HepG2 (cell line): ENCODE data around the gene PHKG2. TPM values are rescaled to one million over a fixed set of nuclear protein-coding genes. Genes with fewer than 3 reads are reported as not detected.

ENCODE experiments used
- HNRNPK ChIP-seq: fragments of 200-400 bp; formaldehyde crosslinking; IDR thresholded peaks from 2 replicates; pipeline ENCODE4 v1.6.1; 2018; ENCODE audit warnings: low read length, low read depth, moderate library complexity, mild to moderate bottlenecking; ENCODE audit not compliant: poor library complexity, severe bottlenecking
- HNRNPUL1 ChIP-seq: fragments of 200-400 bp; formaldehyde crosslinking; IDR thresholded peaks from 2 replicates; pipeline ENCODE4 v1.6.1; 2017; ENCODE audit warnings: low read depth, mild to moderate bottlenecking, low read length, moderate library complexity
- IRF2 ChIP-seq: IDR thresholded peaks from 2 replicates; pipeline ENCODE4 v1.6.1; 2018; ENCODE audit warnings: missing genetic modification reagents, missing compliant biosample characterization
- KLF11 ChIP-seq: IDR thresholded peaks from 2 replicates; pipeline ENCODE4 v1.6.1; 2016; ENCODE audit warnings: missing compliant biosample characterization
- RXRB ChIP-seq: IDR thresholded peaks from 2 replicates; pipeline ENCODE4 v1.6.1; 2016; ENCODE audit warnings: borderline replicate concordance, missing genetic modification reagents, missing compliant biosample characterization
- SETDB1 ChIP-seq: sonication (generic); formaldehyde crosslinking; IDR thresholded peaks from 2 replicates; pipeline ENCODE4 v1.5.1; 2020; ENCODE audit warnings: missing genetic modification reagents, mild to moderate bottlenecking, borderline replicate concordance
- ZFP36 ChIP-seq: fragments of 150-350 bp; IDR thresholded peaks from 2 replicates; pipeline ENCODE4 v1.6.1; 2018; ENCODE audit warnings: borderline replicate concordance, low read length, low read depth; ENCODE audit not compliant: partially characterized antibody
- ZNF12 ChIP-seq: sonication (generic); formaldehyde crosslinking; IDR thresholded peaks from 2 replicates; pipeline ENCODE4 v1.5.0; 2020; ENCODE audit warnings: missing genetic modification reagents
- polyA plus RNA-seq, 8 experiments: library from polyadenylated mRNA; depleted of rRNA in 3 of 8; stranded (reverse) in 7 of 8; unstranded in 1 of 8; fragments of >200 nt; fragmentation: Illumina TruSeq in 4 of 8; extraction: Trizol in 4 of 8; gene quantifications; 2 replicates each; pipeline versions ENCODE4 v1.2.1 to v1.2.3, GENCODE V29; 2011 to 2016; ENCODE audit warnings: low read depth in 4 of 8, missing spikeins in 1 of 8, mixed read lengths in 1 of 8; ENCODE audit not compliant: insufficient read depth in 1 of 8
- total RNA-seq, 5 experiments: library from RNA; depleted of rRNA; stranded (reverse); fragments of >200 nt; fragmentation: Illumina TruSeq; extraction: Trizol; gene quantifications; 2 replicates each; pipeline ENCODE4 v1.2.3, GENCODE V29; 2016; ENCODE audit warnings: low read depth in 1 of 5
- TF ChIP-seq, protein P1 (sequence below): sonication (generic); formaldehyde crosslinking; IDR thresholded peaks from 2 replicates; pipeline ENCODE4 v1.4.0; 2020; ENCODE audit warnings: mild to moderate bottlenecking, missing genetic modification reagents
- TF ChIP-seq, protein P2 (sequence below): sonication (generic); formaldehyde crosslinking; IDR thresholded peaks from 2 replicates; pipeline ENCODE4 v1.5.0; 2020; ENCODE audit warnings: mild to moderate bottlenecking, missing genetic modification reagents, borderline replicate concordance
- TF ChIP-seq, protein P3 (sequence below), 2 experiments: IDR thresholded peaks; 2 replicates each; pipeline ENCODE4 v1.6.1; 2011 to 2012; ENCODE audit warnings: low read length in 2 of 2, borderline replicate concordance in 1 of 2, low read depth in 1 of 2, mild to moderate bottlenecking in 1 of 2, moderate library complexity in 1 of 2
- TF ChIP-seq, protein P4 (sequence below): sonication (generic); formaldehyde crosslinking; IDR thresholded peaks from 2 replicates; pipeline ENCODE4 v1.4.0; 2020; ENCODE audit warnings: missing genetic modification reagents

Gene PHKG2
- total and polyA plus RNA-seq, 2 of the 13 experiments (the other 11 are each of a cell fraction or from before 2014, with no cell fraction given) = 37.4 to 42.1 TPM

DNA sequence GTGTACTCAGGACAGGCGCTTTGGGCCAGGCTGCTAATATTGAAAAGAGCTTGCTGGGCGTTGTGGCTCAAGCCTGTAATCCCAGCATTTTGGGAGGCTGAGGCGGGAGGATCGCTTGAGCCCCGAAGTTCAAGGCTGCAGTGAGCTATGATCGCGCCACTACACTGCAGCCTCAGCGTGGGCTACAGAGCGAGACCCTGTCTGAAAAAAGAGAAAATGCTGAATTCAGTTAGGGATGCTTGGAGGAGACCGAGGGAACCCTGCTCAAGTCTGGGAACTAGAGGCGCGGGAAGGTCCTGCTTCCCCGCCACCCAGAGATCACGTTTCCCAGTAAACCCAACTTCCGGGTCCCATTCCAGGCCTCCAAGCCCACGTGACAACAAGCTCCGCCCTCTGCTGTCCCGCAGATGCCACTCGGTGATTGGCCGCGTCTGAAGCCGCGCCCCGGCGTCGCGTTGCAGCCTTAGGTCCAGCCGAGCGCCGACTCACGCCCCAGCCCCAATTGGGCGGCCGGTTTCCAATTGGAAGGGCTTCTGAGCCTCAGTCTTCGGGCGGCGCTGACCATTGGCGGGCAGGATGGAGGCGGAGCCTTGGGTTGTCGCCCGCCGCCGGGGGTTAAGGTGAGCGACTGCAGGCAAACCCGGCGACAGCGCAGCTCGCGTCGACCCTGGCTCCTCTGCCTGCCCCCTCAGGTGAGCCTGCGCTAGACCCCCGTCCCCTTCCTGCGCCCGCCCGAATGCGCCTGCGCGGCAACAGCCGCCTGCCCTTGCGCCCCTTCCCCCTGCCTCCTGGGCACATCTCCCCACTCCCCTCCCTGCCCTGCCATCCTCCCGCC is at the start of gene PHKG2 (continued):
- TF ChIP-seq, protein P1, sequence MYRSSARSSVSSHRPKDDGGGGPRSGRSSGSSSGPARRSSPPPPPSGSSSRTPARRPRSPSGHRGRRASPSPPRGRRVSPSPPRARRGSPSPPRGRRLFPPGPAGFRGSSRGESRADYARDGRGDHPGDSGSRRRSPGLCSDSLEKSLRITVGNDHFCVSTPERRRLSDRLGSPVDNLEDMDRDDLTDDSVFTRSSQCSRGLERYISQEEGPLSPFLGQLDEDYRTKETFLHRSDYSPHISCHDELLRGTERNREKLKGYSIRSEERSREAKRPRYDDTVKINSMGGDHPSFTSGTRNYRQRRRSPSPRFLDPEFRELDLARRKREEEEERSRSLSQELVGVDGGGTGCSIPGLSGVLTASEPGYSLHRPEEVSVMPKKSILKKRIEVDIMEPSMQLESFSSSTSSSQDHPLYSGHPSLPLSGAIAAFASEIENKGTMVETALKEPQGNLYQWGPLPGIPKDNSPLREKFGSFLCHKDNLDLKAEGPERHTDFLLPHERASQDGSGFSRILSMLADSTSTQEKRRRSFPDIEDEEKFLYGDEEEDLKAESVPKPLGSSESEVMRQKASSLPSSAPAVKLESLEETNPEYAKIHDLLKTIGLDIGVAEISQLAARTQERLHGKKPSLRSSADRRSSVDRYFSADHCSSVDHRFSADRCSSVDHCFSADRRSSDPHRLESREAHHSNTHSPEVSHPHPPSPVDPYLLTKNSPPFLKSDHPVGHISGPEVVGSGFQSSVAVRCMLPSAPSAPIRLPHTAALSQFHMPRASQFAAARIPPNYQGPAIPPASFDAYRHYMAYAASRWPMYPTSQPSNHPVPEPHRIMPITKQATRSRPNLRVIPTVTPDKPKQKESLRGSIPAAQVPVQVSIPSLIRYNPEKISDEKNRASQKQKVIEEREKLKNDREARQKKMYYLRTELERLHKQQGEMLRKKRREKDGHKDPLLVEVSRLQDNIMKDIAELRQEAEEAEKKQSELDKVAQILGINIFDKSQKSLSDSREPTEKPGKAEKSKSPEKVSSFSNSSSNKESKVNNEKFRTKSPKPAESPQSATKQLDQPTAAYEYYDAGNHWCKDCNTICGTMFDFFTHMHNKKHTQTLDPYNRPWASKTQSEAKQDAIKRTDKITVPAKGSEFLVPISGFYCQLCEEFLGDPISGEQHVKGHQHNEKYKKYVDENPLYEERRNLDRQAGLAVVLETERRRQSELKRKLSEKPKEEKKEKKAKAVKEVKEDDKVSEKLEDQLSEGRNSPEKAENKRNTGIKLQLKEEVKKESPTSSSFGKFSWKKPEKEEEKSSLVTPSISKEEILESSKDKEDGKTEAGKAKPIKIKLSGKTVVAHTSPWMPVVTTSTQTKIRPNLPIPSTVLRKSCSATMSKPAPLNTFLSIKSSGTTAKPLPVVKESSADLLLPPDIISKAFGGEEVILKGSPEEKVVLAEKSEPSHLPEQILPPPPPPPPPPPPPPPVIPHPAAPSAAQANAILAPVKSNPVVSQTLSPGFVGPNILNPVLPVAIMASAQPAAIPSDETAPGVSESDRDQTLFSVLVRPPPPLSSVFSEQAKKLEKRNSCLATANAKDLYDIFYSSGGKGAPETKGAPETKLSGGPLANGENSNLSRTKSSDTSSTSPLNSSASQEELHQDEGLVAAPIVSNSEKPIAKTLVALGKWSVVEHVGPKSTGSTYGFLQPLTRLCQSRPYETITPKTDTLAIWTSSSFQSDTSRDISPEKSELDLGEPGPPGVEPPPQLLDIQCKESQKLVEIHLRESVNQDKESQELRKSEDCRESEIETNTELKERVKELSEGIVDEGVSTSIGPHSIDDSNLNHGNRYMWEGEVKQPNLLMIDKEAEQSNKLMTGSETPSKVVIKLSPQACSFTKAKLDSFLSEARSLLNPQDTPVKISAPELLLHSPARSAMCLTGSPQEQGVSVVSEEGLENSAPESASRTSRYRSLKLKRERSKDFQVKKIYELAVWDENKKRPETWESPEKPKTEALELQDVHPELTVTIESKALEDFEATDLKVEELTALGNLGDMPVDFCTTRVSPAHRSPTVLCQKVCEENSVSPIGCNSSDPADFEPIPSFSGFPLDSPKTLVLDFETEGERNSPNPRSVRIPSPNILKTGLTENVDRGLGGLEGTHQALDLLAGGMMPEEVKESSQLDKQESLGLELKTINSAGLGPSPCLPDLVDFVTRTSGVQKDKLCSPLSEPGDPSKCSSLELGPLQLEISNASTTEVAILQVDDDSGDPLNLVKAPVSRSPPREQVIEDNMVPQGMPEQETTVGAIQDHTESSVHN (CRISPR knock-in tag) = no peak
- TF ChIP-seq ZFP36 (no peak), RXRB (CRISPR knock-in tag) (peak; percentile 29; the same call in 1 of the 2 replicates), KLF11 (no peak), ZNF12 (CRISPR knock-in tag) (peak; percentile 45; the same call in 1 of the 2 replicates), SETDB1 (no peak), HNRNPK (peak; percentile 97), IRF2 (CRISPR knock-in tag) (peak; percentile 45; the same call in 1 of the 2 replicates), HNRNPUL1 (no peak; the same call in 1 of the 2 replicates)
- TF ChIP-seq, protein P2, sequence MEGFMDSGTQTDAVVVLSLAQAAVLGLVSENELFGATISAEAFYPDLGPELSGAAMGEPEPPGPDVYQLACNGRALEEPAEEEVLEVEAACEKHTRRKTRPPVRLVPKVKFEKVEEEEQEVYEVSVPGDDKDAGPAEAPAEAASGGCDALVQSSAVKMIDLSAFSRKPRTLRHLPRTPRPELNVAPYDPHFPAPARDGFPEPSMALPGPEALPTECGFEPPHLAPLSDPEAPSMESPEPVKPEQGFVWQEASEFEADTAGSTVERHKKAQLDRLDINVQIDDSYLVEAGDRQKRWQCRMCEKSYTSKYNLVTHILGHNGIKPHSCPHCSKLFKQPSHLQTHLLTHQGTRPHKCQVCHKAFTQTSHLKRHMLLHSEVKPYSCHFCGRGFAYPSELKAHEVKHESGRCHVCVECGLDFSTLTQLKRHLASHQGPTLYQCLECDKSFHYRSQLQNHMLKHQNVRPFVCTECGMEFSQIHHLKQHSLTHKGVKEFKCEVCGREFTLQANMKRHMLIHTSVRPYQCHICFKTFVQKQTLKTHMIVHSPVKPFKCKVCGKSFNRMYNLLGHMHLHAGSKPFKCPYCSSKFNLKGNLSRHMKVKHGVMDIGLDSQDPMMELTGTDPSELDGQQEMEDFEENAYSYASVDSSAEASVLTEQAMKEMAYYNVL (CRISPR knock-in tag) = no peak
- TF ChIP-seq, protein P3, sequence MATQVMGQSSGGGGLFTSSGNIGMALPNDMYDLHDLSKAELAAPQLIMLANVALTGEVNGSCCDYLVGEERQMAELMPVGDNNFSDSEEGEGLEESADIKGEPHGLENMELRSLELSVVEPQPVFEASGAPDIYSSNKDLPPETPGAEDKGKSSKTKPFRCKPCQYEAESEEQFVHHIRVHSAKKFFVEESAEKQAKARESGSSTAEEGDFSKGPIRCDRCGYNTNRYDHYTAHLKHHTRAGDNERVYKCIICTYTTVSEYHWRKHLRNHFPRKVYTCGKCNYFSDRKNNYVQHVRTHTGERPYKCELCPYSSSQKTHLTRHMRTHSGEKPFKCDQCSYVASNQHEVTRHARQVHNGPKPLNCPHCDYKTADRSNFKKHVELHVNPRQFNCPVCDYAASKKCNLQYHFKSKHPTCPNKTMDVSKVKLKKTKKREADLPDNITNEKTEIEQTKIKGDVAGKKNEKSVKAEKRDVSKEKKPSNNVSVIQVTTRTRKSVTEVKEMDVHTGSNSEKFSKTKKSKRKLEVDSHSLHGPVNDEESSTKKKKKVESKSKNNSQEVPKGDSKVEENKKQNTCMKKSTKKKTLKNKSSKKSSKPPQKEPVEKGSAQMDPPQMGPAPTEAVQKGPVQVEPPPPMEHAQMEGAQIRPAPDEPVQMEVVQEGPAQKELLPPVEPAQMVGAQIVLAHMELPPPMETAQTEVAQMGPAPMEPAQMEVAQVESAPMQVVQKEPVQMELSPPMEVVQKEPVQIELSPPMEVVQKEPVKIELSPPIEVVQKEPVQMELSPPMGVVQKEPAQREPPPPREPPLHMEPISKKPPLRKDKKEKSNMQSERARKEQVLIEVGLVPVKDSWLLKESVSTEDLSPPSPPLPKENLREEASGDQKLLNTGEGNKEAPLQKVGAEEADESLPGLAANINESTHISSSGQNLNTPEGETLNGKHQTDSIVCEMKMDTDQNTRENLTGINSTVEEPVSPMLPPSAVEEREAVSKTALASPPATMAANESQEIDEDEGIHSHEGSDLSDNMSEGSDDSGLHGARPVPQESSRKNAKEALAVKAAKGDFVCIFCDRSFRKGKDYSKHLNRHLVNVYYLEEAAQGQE (IDR thresholded peaks at IDR 0.05; ENCODE audit: borderline replicate concordance in 1 of 2, low read depth in 1 of 2, low read length in 2 of 2) = peak in 1 of 2 experiments; percentile 66; a peak in 1 of 4 replicates
- TF ChIP-seq, protein P4, sequence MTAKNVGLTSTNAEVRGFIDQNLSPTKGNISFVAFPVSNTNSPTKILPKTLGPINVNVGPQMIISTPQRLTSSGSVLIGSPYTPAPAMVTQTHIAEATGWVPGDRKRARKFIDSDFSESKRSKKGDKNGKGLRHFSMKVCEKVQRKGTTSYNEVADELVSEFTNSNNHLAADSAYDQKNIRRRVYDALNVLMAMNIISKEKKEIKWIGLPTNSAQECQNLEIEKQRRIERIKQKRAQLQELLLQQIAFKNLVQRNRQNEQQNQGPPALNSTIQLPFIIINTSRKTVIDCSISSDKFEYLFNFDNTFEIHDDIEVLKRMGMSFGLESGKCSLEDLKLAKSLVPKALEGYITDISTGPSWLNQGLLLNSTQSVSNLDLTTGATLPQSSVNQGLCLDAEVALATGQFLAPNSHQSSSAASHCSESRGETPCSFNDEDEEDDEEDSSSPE (CRISPR knock-in tag) = peak; percentile 89
